ENCODE measurements around the gene NUTM2F.
"Not testable (repeated sequence)": the region's sequence is repeated elsewhere in the genome, so short reads cannot be mapped to it uniquely, and the experiment has no call there.

DNA sequence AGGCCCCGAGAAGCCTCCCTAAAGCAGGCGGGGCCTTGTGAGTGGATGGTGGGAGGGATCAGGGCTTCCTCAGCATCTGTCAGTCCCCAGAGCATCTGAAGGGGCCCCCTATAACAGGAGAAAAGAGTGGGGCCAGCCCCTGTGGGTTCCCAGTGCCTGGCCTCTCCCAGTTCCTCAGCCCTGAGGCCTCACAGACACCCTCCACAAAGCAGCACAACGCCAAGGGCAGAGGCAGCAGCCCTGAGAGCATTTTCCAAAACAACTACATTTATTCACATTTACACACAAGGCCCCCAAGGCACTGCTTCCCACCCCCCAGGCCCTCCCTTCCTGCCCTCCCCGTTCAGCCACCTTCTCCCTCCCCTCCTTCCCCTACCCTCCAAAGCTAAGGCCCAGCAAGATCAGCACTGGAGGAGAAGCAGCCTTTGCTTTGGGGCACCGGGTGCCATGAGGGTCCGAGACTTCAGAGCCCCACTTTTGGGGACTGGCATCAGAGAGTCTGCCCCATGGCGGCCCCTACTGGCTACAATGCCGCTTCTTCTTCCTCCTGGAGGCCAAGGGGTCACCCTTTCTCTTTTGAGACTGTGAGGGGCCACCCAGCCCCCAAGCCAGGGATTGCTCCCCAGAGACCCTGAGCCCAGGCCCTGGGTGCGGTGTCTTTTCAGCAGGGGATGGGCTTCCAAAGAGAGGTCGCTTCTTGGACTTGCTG, 10.3 kb downstream of the NUTM2F start:
- TF ChIP-seq CTCF (IDR thresholded peaks at IDR 0.05; ENCODE audit: low read depth, low read length); EZH2phosphoT487 (IDR thresholded peaks at IDR 0.05; ENCODE audit: low read depth): not testable (repeated sequence)

All from OCI-LY3 (cell line).